DND-41 (cell line): ENCODE results near the gene SH3BP5.

Source experiments
- ATAC-seq: fragments of 200-7000 bp; cut with Tn5 transposase; 3 replicates; pipeline ENCODE4 v1.9.1; 2021; ENCODE audit warnings: low read depth; ENCODE audit not compliant: insufficient read depth
- DNase-seq: peaks from one replicate; pipeline ENCODE4 v3.0.0-alpha.2; 2020
- H2AFZ ChIP-seq: 2 replicates; pipeline ENCODE4 v1.6.0; 2012; ENCODE audit warnings: low read depth, low read length
- H3K27ac ChIP-seq: 2 replicates; pipeline ENCODE4 v1.5.1; 2012; ENCODE audit warnings: low read length, inconsistent platforms
- H3K27me3 ChIP-seq: fragments of 200-600 bp; sonication (generic); 2 replicates; pipeline ENCODE4 v1.6.0; 2012; ENCODE audit warnings: low read length, mild to moderate bottlenecking, inconsistent platforms; ENCODE audit not compliant: insufficient read depth, poor library complexity
- H3K36me3 ChIP-seq: 2 replicates; pipeline ENCODE4 v1.5.1; 2012; ENCODE audit warnings: low read length, inconsistent platforms; ENCODE audit not compliant: insufficient read depth
- H3K4me1 ChIP-seq: 2 replicates; pipeline ENCODE4 v1.5.1; 2012; ENCODE audit warnings: mild to moderate bottlenecking, low read length; ENCODE audit not compliant: insufficient read depth
- H3K4me2 ChIP-seq: 2 replicates; pipeline ENCODE4 v1.6.0; 2012; ENCODE audit warnings: mild to moderate bottlenecking, moderate library complexity, low read length, inconsistent platforms; ENCODE audit not compliant: insufficient read depth
- H3K4me3 ChIP-seq, 2 experiments: fragments of 200-600 bp in 1 of 2; shearing (Covaris generic) in 1 of 2; 2 replicates each; pipeline ENCODE4 v1.5.1; 2012 to 2016; ENCODE audit warnings: inconsistent platforms in 2 of 2, low read length in 2 of 2, mild to moderate bottlenecking in 2 of 2, low read depth in 1 of 2, moderate library complexity in 1 of 2
- H3K79me2 ChIP-seq: 2 replicates; pipeline ENCODE4 v1.6.0; 2012; ENCODE audit warnings: low read length, inconsistent platforms; ENCODE audit not compliant: insufficient read depth
- H3K9ac ChIP-seq: 2 replicates; pipeline ENCODE4 v1.6.0; 2012; ENCODE audit warnings: low read depth, mild to moderate bottlenecking, inconsistent platforms, low read length, moderate library complexity
- H3K9me3 ChIP-seq: 2 replicates; pipeline ENCODE4 v1.5.1; 2012; ENCODE audit warnings: low read length, moderate library complexity, mild to moderate bottlenecking, inconsistent platforms; ENCODE audit not compliant: insufficient read depth, severe bottlenecking
- H4K20me1 ChIP-seq: 2 replicates; pipeline ENCODE4 v1.6.0; 2012; ENCODE audit warnings: low read length; ENCODE audit not compliant: insufficient read depth
- EZH2 ChIP-seq: IDR thresholded peaks from 3 replicates; pipeline ENCODE4 v1.6.1; 2012; ENCODE audit warnings: borderline replicate concordance, low read depth, mild to moderate bottlenecking, moderate library complexity, low read length, inconsistent platforms; ENCODE audit not compliant: severe bottlenecking
- TF ChIP-seq, protein P1 (sequence below): IDR thresholded peaks from 2 replicates; pipeline ENCODE4 v1.5.1; 2012; ENCODE audit warnings: borderline replicate concordance, low read length, moderate library complexity, mild to moderate bottlenecking; ENCODE audit not compliant: poor library complexity, severe bottlenecking; ENCODE audit errors: extremely low read depth

SH3BP5 gene

DNA sequence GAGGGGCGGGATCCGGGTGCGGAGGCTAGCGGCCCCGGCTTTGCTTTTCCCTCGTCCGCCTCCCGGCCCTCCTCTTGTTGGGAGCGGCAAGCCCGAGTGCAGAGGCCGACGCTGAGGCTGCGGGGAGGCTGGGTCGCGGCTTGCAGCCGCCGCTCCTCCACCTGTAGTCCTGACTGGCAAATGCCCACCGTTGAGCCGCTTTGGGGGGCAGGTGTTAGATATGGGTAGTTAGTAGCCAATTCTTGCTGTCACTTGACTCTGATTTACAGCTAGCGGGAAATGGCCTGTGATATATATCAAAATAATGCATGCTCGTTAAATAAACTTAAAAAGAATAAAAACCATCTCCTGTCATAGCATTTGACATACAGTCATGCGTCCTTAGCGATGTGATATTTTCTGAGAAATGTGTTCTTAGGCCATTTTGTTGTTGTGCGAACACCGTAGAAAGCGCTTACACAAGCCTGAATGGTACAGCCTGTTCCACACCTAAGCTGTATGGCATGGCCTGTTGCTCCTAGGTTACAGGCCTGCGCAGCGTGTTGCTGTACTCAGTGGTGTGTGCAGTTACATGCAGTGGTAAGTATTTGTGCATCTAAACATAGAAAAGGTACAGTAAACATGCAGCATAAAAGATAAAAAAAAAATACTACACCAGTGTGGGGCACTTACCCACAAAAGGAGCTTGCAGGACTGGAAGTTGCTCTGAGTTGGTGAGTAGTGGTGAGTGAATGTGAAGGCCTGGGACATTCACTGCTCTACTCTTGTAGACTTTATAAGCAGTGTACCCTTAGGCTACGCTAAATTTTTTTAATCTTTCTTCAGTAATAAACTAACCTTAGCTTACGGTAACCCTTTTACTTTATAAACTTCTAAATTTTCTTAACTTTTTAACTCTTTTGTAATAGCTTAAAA is 125.5 kb downstream of the SH3BP5 start:
- H3K4me2 ChIP-seq = peak overlapping the region; percentile 92
- TF ChIP-seq EZH2 = no peak
- TF ChIP-seq, protein P1, sequence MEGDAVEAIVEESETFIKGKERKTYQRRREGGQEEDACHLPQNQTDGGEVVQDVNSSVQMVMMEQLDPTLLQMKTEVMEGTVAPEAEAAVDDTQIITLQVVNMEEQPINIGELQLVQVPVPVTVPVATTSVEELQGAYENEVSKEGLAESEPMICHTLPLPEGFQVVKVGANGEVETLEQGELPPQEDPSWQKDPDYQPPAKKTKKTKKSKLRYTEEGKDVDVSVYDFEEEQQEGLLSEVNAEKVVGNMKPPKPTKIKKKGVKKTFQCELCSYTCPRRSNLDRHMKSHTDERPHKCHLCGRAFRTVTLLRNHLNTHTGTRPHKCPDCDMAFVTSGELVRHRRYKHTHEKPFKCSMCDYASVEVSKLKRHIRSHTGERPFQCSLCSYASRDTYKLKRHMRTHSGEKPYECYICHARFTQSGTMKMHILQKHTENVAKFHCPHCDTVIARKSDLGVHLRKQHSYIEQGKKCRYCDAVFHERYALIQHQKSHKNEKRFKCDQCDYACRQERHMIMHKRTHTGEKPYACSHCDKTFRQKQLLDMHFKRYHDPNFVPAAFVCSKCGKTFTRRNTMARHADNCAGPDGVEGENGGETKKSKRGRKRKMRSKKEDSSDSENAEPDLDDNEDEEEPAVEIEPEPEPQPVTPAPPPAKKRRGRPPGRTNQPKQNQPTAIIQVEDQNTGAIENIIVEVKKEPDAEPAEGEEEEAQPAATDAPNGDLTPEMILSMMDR = no peak
- peak overlapping the region; percentile 87 for H2AFZ ChIP-seq
- H3K4me3 ChIP-seq = peak overlapping the region; percentile 67 to 95
- peaks cover 19% of the 10 kb centered on the region; the same call in 1 of the 2 replicates for H4K20me1 ChIP-seq
- no peaks in the 10 kb centered on the region for H3K27me3 ChIP-seq
- H3K27ac ChIP-seq = peak overlapping the region; percentile 81
- peak overlapping the region; percentile 90 for H3K9ac ChIP-seq
- peaks cover 44% of the 10 kb centered on the region for H3K4me1 ChIP-seq
- H3K79me2 ChIP-seq = peaks cover 56% of the 10 kb centered on the region
- no peaks in the 10 kb centered on the region for H3K9me3 ChIP-seq
- DNase-seq (peak; percentile 45), ATAC-seq (peak; percentile 44)
- H3K36me3 ChIP-seq = peaks cover 23% of the 10 kb centered on the region

GRCh38 chr3:15205934-15206661 is 126.3 kb downstream of the SH3BP5 start, which contains the start of gene CAPN7:
CAPN7 (plus strand) TSS chr3:15206246; CDS start chr3:15206496, 250 bp downstream.
- Histone ChIP-seq H3K4me3 (peak within 1 kb of the TSS; percentile 67 to 95), H3K4me2 (peak within 1 kb of the TSS; percentile 92), H3K27me3 (no peaks in the 10 kb centered on the region), H3K27ac (peak within 1 kb of the TSS; percentile 81), H3K9ac (peak within 1 kb of the TSS; percentile 90), H3K4me1 (peaks cover 44% of the 10 kb centered on the region), H3K79me2 (peaks cover 53% of the 10 kb centered on the region), H2AFZ (peak within 1 kb of the TSS; percentile 87), H3K36me3 (peaks cover 22% of the 10 kb centered on the region), H4K20me1 (peaks cover 19% of the 10 kb centered on the region; the same call in 1 of the 2 replicates), H3K9me3 (no peaks in the 10 kb centered on the region)
- DNase-seq = peak; percentile 93
- TF ChIP-seq, protein P1 = peak; percentile 52
- TF ChIP-seq EZH2 = no peak
- ATAC-seq = peak; percentile 90

DNA sequence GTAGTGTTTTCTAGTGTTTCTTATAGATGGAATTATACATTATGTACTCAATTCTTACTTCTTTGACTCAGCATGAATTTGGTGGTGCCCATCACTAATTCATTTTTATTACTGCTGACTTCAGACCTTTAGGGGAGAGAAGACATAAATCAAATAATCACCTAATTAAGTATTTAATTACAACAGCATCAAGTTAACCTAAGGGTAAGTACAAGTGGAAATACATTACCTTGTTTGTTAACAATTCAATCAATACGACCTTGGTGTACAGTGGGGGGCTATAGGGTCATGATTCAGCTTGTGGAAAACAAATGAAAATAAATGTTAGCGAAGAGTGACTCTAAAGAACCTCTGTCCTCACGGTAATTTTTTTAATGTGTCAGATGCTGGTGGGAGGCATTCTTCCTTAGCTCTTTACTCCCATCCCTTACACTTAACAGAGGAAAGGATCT is 126.9 kb downstream of the SH3BP5 start:
- H3K4me2 ChIP-seq = peak overlapping the region; percentile 92
- H3K79me2 ChIP-seq = peaks cover 47% of the 10 kb centered on the region
- H4K20me1 ChIP-seq = peaks cover 16% of the 10 kb centered on the region; the same call in 1 of the 2 replicates
- H3K9ac ChIP-seq = peak overlapping the region; percentile 90
- peak overlapping the region; percentile 75 for H3K27ac ChIP-seq
- H3K9me3 ChIP-seq = no peaks in the 10 kb centered on the region
- TF ChIP-seq EZH2 = no peak
- TF ChIP-seq, protein P1 = no peak
- H2AFZ ChIP-seq = peak overlapping the region; percentile 87
- peaks cover 40% of the 10 kb centered on the region for H3K4me1 ChIP-seq
- DNase-seq (no peak), ATAC-seq (no peak)
- peak overlapping the region; percentile 67 to 95; a peak in 3 of 4 replicates for H3K4me3 ChIP-seq
- H3K27me3 ChIP-seq = no peaks in the 10 kb centered on the region
- H3K36me3 ChIP-seq = peaks cover 18% of the 10 kb centered on the region
